ENCODE data around the gene HMG20A.
"Not testable (repeated sequence)": the region's sequence is repeated elsewhere in the genome, so short reads cannot be mapped to it uniquely, and the experiment has no call there.

The HMG20A gene

GRCh38 chr15:77420610-77421369 is at the start of gene HMG20A:
TSS of gene HMG20A (plus strand) at chr15:77420888. CDS start at chr15:77458408, 37,520 bp downstream.
- peak; percentile 85 for DNase-seq

GRCh38 chr15:77371850-77372563 is 48.7 kb upstream of the HMG20A start:
- no peak for DNase-seq

GRCh38 chr15:77373441-77373840 is 47.2 kb upstream of the HMG20A start:
- DNase-seq: no peak

- no peak for DNase-seq
These were observed 45.6 kb upstream of the HMG20A start for GRCh38 chr15:77375133-77375532.

- DNase-seq: no peak
These were observed 43.9 kb upstream of the HMG20A start for GRCh38 chr15:77376770-77377169.

- DNase-seq: no peak
These were observed 40.7 kb upstream of the HMG20A start for GRCh38 chr15:77380033-77380432.

GRCh38 chr15:77384086-77384485 is 36.6 kb upstream of the HMG20A start:
- DNase-seq: no peak

- no peak for DNase-seq
These were observed 35.9 kb upstream of the HMG20A start for GRCh38 chr15:77384589-77385359.

GRCh38 chr15:77386626-77387025 is 34.1 kb upstream of the HMG20A start:
- DNase-seq: no peak

- no peak for DNase-seq
These were observed 33.2 kb upstream of the HMG20A start for GRCh38 chr15:77387365-77388105.

GRCh38 chr15:77391372-77391951 is 29.2 kb upstream of the HMG20A start:
- no peak for DNase-seq

GRCh38 chr15:77392762-77393470 is 27.8 kb upstream of the HMG20A start:
- no peak for DNase-seq

GRCh38 chr15:77393471-77393840 is 27.2 kb upstream of the HMG20A start:
- DNase-seq: no peak

- DNase-seq: no peak
These were observed 25.5 kb upstream of the HMG20A start for GRCh38 chr15:77395013-77395774.

- DNase-seq: no peak
These were observed 24.0 kb upstream of the HMG20A start for GRCh38 chr15:77396692-77397091.

- DNase-seq: no peak
These were observed 21.8 kb upstream of the HMG20A start for GRCh38 chr15:77398927-77399326.

GRCh38 chr15:77400258-77400657 is 20.4 kb upstream of the HMG20A start:
- DNase-seq: no peak

- DNase-seq: no peak
These were observed 17.8 kb upstream of the HMG20A start for GRCh38 chr15:77402740-77403379.

GRCh38 chr15:77406173-77406759 is 14.4 kb upstream of the HMG20A start:
- not testable (repeated sequence) for DNase-seq

GRCh38 chr15:77406846-77407245 is 13.8 kb upstream of the HMG20A start:
- DNase-seq: no peak
